Coronary artery (tissue), 2 donors: ENCODE measurements around the gene CSNK2A1.
"Not testable (repeated sequence)": the region's sequence is repeated elsewhere in the genome, so short reads cannot be mapped to it uniquely, and the experiment has no call there.

Source experiments
- DNase-seq: peaks from one replicate; pipeline ENCODE4 v3.0.0-alpha.2; 2017; ENCODE audit warnings: low spot score
- H3K27ac ChIP-seq, 2 donors: fragments of 200-600 bp; sonication (generic); one replicate each; pipeline ENCODE4 v1.5.1; 2016 to 2019
- H3K4me3 ChIP-seq: fragments of 200-600 bp; sonication (generic); 2 replicates; pipeline ENCODE4 v1.5.1; 2016; ENCODE audit warnings: mild to moderate bottlenecking, moderate library complexity
- CTCF ChIP-seq: fragments of 200-600 bp; sonication (generic); IDR thresholded peaks from one replicate; pipeline ENCODE4 v1.5.1; 2019; ENCODE audit warnings: antibody characterized with exemption

CSNK2A1 gene

GRCh38 chr20:458776-459175 is 84.8 kb downstream of the CSNK2A1 start:
- no peak for TF ChIP-seq CTCF
- H3K4me3 ChIP-seq, result no peak overlapping the region
- DNase-seq, result no peak
- no peak overlapping the region for H3K27ac ChIP-seq

- Histone ChIP-seq H3K27ac (no peak overlapping the region), H3K4me3 (no peak overlapping the region)
- no peak for DNase-seq
- no peak for TF ChIP-seq CTCF
These were observed 88.6 kb downstream of the CSNK2A1 start for GRCh38 chr20:454951-455350.

GRCh38 chr20:452021-452420 is 91.6 kb downstream of the CSNK2A1 start:
- H3K27ac ChIP-seq, H3K4me3 ChIP-seq, DNase-seq: not testable (repeated sequence)

- no peak for TF ChIP-seq CTCF
- H3K27ac ChIP-seq, result no peak overlapping the region
- DNase-seq, result no peak
- H3K4me3 ChIP-seq, result no peak overlapping the region
These were observed 97.9 kb downstream of the CSNK2A1 start for GRCh38 chr20:445514-446336.

GRCh38 chr20:444862-445426 is 98.6 kb downstream of the CSNK2A1 start:
- DNase-seq, result no peak
- Histone ChIP-seq H3K27ac (peak overlapping the region in 1 of 2 donors; percentile 26), H3K4me3 (no peak overlapping the region)
- no peak for TF ChIP-seq CTCF

GRCh38 chr20:444117-444516 is 99.5 kb downstream of the CSNK2A1 start:
- Histone ChIP-seq H3K27ac (no peak overlapping the region), H3K4me3 (no peak overlapping the region)
- no peak for TF ChIP-seq CTCF
- no peak for DNase-seq

GRCh38 chr20:443223-443775 is 100.3 kb downstream of the CSNK2A1 start:
- no peak overlapping the region for H3K4me3 ChIP-seq
- H3K27ac ChIP-seq, result no peak overlapping the region
- DNase-seq, result no peak
- TF ChIP-seq CTCF, result no peak
